ENCODE results near the gene PODXL2. TPM values are rescaled to one million over a fixed set of nuclear protein-coding genes. Genes with fewer than 3 reads are reported as not detected.
A peak's percentile ranks its signal among the peaks of the same experiment; 100 is the strongest.

Gene PODXL2
- total and polyA plus RNA-seq, 4 donors: 1.3 to 4.0 (median 2.1) TPM

DNA sequence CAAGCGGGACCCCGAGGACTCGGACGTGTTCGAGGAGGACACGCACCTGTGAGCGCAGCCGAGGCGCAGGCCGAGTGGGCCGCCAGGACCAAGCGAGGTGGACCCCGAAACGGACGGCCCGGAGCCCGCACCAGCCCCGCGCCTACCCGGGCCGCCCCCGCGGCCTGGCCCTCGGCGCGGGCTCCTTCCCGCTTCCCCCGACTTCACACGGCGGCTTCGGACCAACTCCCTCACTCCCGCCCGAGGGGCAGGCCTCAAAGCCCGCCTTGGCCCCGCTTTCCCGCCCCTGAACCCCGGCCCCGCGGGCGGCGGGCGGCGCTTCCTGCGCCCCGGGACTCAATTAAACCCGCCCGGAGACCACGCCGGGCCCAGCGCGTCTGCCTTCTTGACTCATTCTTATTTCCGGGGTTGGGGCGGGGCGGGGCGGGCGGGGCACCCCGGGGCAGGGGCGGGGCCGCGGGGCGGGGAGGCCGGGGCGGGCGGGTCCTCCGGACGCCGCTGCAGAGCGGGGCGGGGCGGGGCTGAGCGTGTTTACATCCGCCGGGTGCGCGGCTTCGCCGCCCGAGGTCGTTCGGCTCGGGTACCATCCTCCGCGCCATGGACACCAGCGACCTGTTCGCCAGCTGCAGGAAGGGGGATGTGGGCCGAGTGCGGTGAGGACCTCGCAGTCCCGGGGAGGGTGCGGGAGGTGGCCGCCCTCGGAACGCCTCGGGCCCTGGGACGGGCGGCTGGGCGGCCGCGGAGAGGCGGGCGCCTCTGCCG, 43.6 kb downstream of the PODXL2 start, which contains the start of gene ABTB1:
Gene ABTB1 (plus strand): TSS at position 524 of the 762 bp plus-strand sequence. CDS start 74 bp downstream, at position 598.
- no peaks in the 10 kb centered on the region for H3K36me3 ChIP-seq (ENCODE audit: control insufficient read depth in 1 of 2, insufficient read depth in 2 of 2, low read length in 1 of 2)
- peak within 1 kb of the TSS in 1 of 2 donors; percentile 52 for H3K27ac ChIP-seq (ENCODE audit: low read depth in 1 of 2, low read length in 2 of 2)
- DNase-seq: peak; percentile 94 to 95
- intact Hi-C loops (cut with DNase I): loop anchor here in 1 of 2 donors (10.0 kb wide), 1 partner anchor 382 kb away; the partner anchor contains the start of gene SEC61A1
- H3K9me3 ChIP-seq (ENCODE audit: control insufficient read depth, low read length): no peaks in the 10 kb centered on the region
- no peaks in the 10 kb centered on the region for H3K27me3 ChIP-seq (ENCODE audit: control insufficient read depth in 1 of 2, insufficient read depth in 2 of 2, low read length in 1 of 2)
- no peaks in the 10 kb centered on the region for H3K4me1 ChIP-seq (ENCODE audit: control insufficient read depth in 1 of 2, insufficient read depth in 2 of 2, low read length in 2 of 2)
- peak; percentile 85 for ATAC-seq (ENCODE audit: low FRiP score)
- peak within 1 kb of the TSS; percentile 81 to 88 for H3K4me3 ChIP-seq (ENCODE audit: low read length in 2 of 2)
- 1% methylated on average over 62 to 102 of the region's 102 CpGs for WGBS, 2 donors

DNA sequence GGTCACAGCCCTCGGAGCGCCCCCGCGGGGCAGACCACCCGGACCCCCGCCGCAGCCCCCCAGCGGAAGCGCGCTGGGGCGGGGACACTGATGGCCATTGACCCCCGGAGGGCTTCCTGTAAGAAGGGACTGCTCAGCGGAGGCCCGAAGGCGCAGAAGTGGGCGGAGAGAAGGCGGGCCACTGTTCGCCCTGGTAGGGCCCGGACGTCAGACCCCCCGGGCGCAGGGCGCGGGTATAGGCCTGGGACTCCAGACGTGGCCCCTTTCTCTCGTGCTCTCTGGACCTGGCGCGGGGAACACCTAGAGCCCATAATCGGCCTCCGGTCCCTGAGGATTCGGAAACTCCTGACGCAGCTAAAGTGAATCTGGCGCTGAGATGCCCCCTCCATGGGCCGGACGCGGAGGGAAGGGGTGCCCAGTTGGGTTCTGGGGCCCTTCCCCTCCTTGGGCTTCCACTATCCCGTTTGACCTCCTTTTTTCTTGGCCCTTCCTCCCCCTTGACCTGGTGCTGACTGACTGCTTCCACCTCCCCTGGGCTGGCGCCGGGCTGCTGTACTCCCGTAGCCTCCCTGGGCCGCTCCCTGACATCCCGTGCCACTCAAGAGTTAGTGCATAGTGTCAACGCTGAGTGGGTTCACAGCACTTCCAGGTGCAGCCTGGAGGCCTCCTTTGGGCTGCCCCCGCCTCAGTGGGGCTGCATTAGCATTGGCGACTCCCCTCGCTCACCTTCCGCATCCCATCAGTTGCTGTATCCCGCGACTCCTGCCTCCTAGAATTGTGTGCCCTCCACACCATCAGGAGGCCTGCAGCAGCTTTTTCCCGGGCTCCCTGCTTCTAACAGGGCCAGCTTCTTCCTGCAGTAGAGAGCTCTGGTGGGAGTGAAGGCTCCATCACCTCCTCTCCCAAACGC, 44.5 kb downstream of the PODXL2 start:
- ATAC-seq (ENCODE audit: low FRiP score): peak; percentile 42
- Histone ChIP-seq H3K27ac (ENCODE audit: low read depth in 1 of 2, low read length in 2 of 2) (peak overlapping the region in 1 of 2 donors; percentile 50), H3K4me1 (ENCODE audit: control insufficient read depth in 1 of 2, insufficient read depth in 2 of 2, low read length in 2 of 2) (no peaks in the 10 kb centered on the region), H3K4me3 (ENCODE audit: low read length in 2 of 2) (peak overlapping the region; percentile 81 to 88), H3K36me3 (ENCODE audit: control insufficient read depth in 1 of 2, insufficient read depth in 2 of 2, low read length in 1 of 2) (no peaks in the 10 kb centered on the region), H3K27me3 (ENCODE audit: control insufficient read depth in 1 of 2, insufficient read depth in 2 of 2, low read length in 1 of 2) (no peaks in the 10 kb centered on the region), H3K9me3 (ENCODE audit: control insufficient read depth, low read length) (no peaks in the 10 kb centered on the region)
- DNase-seq: peak; percentile 84 to 89
- intact Hi-C loops (cut with DNase I): loop anchor here in 1 of 2 donors (10.0 kb wide), 1 partner anchor 381 kb away; the partner anchor contains the start of gene SEC61A1
- 9% methylated on average over 47 to 51 of the region's 51 CpGs for WGBS, 2 donors

DNA sequence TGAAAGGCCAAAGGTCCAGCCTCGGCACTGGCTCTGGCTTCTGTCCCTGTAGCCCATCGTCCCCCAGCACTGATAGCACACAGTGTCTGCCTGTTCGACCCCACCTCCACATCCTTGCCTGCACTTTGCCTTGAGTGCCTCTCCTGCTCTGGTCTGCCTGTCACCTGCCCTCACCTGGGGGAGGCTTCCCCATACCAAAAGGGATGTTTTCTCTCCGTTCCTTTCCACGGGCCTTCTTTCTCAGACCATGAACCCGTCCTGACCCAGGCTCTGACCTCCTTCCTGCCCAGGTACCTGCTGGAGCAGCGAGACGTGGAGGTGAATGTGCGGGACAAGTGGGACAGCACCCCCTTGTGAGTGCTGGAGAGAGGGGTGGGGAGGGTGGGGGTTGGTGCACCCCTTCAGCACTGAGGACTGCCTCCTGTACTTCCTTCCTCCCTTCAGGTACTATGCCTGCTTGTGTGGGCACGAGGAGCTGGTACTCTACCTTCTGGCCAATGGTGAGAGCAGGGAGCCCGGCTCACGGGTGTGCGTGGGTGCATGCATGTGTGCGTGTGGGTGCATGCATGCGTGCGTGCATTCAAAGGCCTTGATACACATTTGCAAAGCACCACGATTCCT, 45.2 kb downstream of the PODXL2 start:
- Histone ChIP-seq H3K4me1 (ENCODE audit: control insufficient read depth in 1 of 2, insufficient read depth in 2 of 2, low read length in 2 of 2) (no peaks in the 10 kb centered on the region), H3K9me3 (ENCODE audit: control insufficient read depth, low read length) (no peaks in the 10 kb centered on the region), H3K36me3 (ENCODE audit: control insufficient read depth in 1 of 2, insufficient read depth in 2 of 2, low read length in 1 of 2) (no peaks in the 10 kb centered on the region), H3K27me3 (ENCODE audit: control insufficient read depth in 1 of 2, insufficient read depth in 2 of 2, low read length in 1 of 2) (no peaks in the 10 kb centered on the region), H3K27ac (ENCODE audit: low read depth in 1 of 2, low read length in 2 of 2) (no peak overlapping the region), H3K4me3 (ENCODE audit: low read length in 2 of 2) (no peak overlapping the region)
- DNase-seq (peak; percentile 42 to 69), ATAC-seq (ENCODE audit: low FRiP score) (no peak)
- WGBS, 2 donors: 82 to 83% methylated on average over 17 of the region's 17 CpGs
- intact Hi-C loops (cut with DNase I): loop anchor here in 1 of 2 donors (10.0 kb wide), 1 partner anchor 381 kb away; the partner anchor contains the start of gene SEC61A1

DNA sequence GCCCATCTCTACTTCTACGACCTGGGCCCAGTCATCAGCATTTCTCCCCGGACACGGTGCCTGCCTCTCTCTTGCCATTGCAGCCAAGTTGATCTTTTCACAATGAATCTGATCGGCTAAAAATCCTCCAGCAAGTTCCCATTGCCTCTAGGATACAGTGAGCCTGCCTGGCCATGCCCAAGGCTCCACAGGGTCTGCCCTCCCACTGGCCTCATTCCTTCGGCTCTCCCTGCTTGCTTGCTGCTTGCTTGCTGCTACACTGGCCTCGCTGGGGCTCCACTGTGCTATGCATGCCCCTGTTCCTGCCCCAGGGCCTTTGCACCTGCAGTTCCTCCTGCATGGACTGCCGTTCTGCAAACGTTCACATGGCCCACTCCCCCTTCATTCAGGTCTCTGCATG, 45.8 kb downstream of the PODXL2 start:
- WGBS, 2 donors: 84 to 89% methylated on average over 8 of the region's 8 CpGs
- H3K27me3 ChIP-seq (ENCODE audit: control insufficient read depth in 1 of 2, insufficient read depth in 2 of 2, low read length in 1 of 2): no peaks in the 10 kb centered on the region
- no peak overlapping the region for H3K27ac ChIP-seq (ENCODE audit: low read depth in 1 of 2, low read length in 2 of 2)
- DNase-seq (peak; percentile 35 to 61), ATAC-seq (ENCODE audit: low FRiP score) (no peak)
- H3K4me1 ChIP-seq (ENCODE audit: control insufficient read depth in 1 of 2, insufficient read depth in 2 of 2, low read length in 2 of 2): no peaks in the 10 kb centered on the region
- no peaks in the 10 kb centered on the region for H3K9me3 ChIP-seq (ENCODE audit: control insufficient read depth, low read length)
- intact Hi-C loops (cut with DNase I): loop anchor here in 1 of 2 donors (10.0 kb wide), 1 partner anchor 380 kb away; the partner anchor contains the start of gene SEC61A1
- no peaks in the 10 kb centered on the region for H3K36me3 ChIP-seq (ENCODE audit: control insufficient read depth in 1 of 2, insufficient read depth in 2 of 2, low read length in 1 of 2)
- no peak overlapping the region for H3K4me3 ChIP-seq (ENCODE audit: low read length in 2 of 2)

DNA sequence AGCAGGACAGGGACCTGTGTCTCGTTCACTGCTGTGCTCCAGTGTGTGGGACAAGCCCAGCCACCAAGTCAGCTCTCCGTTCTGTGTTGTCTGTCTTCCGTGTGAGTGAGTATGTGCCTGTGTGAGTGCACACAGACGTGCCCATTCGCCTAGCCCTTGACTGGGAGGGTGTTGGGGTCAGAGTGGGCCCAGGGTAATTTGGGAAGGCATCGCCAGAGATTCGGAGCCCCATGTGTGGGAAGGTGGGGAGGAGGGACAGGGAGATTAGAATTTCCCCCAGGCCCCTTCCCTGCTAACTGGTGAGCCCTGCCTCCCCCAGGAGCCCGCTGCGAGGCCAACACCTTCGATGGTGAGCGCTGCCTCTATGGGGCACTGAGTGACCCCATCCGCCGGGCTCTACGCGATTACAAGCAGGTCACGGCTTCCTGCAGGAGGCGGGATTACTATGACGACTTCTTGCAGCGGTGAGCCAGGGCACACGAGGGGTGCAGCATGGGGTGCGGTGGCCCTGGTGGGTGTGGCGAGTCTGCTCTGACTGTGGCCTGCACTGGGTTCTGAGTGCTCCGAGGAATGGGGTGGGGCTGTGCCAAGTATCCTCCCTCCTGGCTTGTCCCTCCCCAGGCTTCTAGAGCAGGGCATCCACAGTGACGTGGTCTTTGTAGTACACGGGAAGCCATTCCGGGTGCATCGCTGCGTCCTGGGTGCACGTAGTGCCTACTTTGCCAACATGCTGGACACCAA, 46.8 kb downstream of the PODXL2 start:
- H3K9me3 ChIP-seq (ENCODE audit: control insufficient read depth, low read length): no peaks in the 10 kb centered on the region
- ATAC-seq (ENCODE audit: low FRiP score): no peak
- intact Hi-C loops (cut with DNase I): loop anchor here in 1 of 2 donors (10.0 kb wide), 1 partner anchor 379 kb away; the partner anchor contains the start of gene SEC61A1
- no peaks in the 10 kb centered on the region for H3K4me1 ChIP-seq (ENCODE audit: control insufficient read depth in 1 of 2, insufficient read depth in 2 of 2, low read length in 2 of 2)
- no peak overlapping the region for H3K4me3 ChIP-seq (ENCODE audit: low read length in 2 of 2)
- DNase-seq: peak; percentile 41 to 69
- no peak overlapping the region for H3K27ac ChIP-seq (ENCODE audit: low read depth in 1 of 2, low read length in 2 of 2)
- H3K27me3 ChIP-seq (ENCODE audit: control insufficient read depth in 1 of 2, insufficient read depth in 2 of 2, low read length in 1 of 2): no peaks in the 10 kb centered on the region
- H3K36me3 ChIP-seq (ENCODE audit: control insufficient read depth in 1 of 2, insufficient read depth in 2 of 2, low read length in 1 of 2): no peaks in the 10 kb centered on the region
- WGBS, 2 donors: 87 to 88% methylated on average over 24 to 29 of the region's 29 CpGs

DNA sequence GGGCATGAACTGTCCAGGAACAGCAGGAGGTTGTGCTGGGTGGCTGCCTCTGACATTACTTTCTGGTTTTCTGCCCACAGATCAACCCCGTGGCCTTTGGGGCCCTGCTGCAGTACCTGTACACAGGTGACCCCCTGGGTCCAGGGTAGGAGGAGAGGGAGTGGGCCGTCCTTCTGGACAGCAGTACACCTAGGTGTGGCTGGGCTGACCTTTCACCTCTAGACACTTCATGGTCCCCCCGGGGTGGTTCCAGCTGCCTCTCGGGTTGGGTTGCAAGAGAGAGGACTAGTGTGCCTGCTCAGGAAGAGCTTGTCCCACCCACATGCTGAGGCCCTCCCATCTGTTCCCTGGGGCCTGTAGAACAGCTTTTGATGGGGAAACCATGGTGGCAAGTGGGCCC, 47.5 kb downstream of the PODXL2 start:
- 78 to 80% methylated on average over 4 of the region's 4 CpGs for WGBS, 2 donors
- H3K9me3 ChIP-seq (ENCODE audit: control insufficient read depth, low read length): no peaks in the 10 kb centered on the region
- peak; percentile 27 to 56 for DNase-seq
- H3K27me3 ChIP-seq (ENCODE audit: control insufficient read depth in 1 of 2, insufficient read depth in 2 of 2, low read length in 1 of 2): no peaks in the 10 kb centered on the region
- no peak overlapping the region for H3K4me3 ChIP-seq (ENCODE audit: low read length in 2 of 2)
- H3K36me3 ChIP-seq (ENCODE audit: control insufficient read depth in 1 of 2, insufficient read depth in 2 of 2, low read length in 1 of 2): no peaks in the 10 kb centered on the region
- no peaks in the 10 kb centered on the region for H3K4me1 ChIP-seq (ENCODE audit: control insufficient read depth in 1 of 2, insufficient read depth in 2 of 2, low read length in 2 of 2)
- H3K27ac ChIP-seq (ENCODE audit: low read depth in 1 of 2, low read length in 2 of 2): no peak overlapping the region
- ATAC-seq (ENCODE audit: low FRiP score): no peak
- intact Hi-C loops (cut with DNase I): loop anchor here in 1 of 2 donors (10.0 kb wide), 1 partner anchor 378 kb away; the partner anchor contains the start of gene SEC61A1

DNA sequence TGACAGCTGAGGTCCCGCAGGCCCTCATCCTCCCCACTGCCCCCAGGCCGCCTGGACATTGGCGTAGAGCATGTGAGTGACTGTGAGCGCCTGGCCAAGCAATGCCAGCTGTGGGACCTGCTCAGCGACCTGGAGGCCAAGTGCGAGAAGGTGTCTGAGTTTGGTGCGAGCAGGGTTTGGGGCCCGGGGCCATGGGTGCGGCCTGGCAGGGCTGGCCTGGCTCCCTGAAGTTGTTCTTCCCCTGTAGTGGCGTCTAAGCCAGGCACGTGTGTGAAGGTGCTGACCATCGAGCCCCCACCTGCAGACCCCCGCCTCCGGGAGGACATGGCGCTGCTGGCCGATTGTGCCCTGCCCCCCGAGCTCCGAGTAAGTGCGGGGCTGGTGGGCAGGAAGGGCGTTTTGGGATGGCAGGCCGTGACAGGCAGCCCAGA, 48.0 kb downstream of the PODXL2 start:
- H3K27me3 ChIP-seq (ENCODE audit: control insufficient read depth in 1 of 2, insufficient read depth in 2 of 2, low read length in 1 of 2): no peaks in the 10 kb centered on the region
- no peak overlapping the region for H3K27ac ChIP-seq (ENCODE audit: low read depth in 1 of 2, low read length in 2 of 2)
- ATAC-seq (ENCODE audit: low FRiP score): no peak
- H3K36me3 ChIP-seq (ENCODE audit: control insufficient read depth in 1 of 2, insufficient read depth in 2 of 2, low read length in 1 of 2): no peaks in the 10 kb centered on the region
- no peaks in the 10 kb centered on the region for H3K4me1 ChIP-seq (ENCODE audit: control insufficient read depth in 1 of 2, insufficient read depth in 2 of 2, low read length in 2 of 2)
- intact Hi-C loops (cut with DNase I): loop anchor here in 1 of 2 donors (10.0 kb wide), 1 partner anchor 378 kb away; the partner anchor contains the start of gene SEC61A1
- DNase-seq: peak; percentile 38 to 61
- no peak overlapping the region for H3K4me3 ChIP-seq (ENCODE audit: low read length in 2 of 2)
- 90 to 91% methylated on average over 21 of the region's 21 CpGs for WGBS, 2 donors
- H3K9me3 ChIP-seq (ENCODE audit: control insufficient read depth, low read length): no peaks in the 10 kb centered on the region
